Thymus (tissue), 11 donors: ENCODE results near the gene NEK2. TPM values are rescaled to one million over a fixed set of nuclear protein-coding genes. Genes with fewer than 3 reads are reported as not detected.

Source experiments
- DNase-seq, 9 donors: peaks; one replicate each; pipeline ENCODE4 v3.0.0-alpha.2; 2013; ENCODE audit warnings: low spot score in 9 of 9, low read depth in 6 of 9, missing footprints in 1 of 9
- H3K27ac ChIP-seq, 2 donors: one replicate each; pipeline ENCODE4 v1.5.1; 2013; ENCODE audit warnings: control low read depth in 1 of 2, low read depth in 1 of 2, low read length in 1 of 2, mild to moderate bottlenecking in 1 of 2, moderate library complexity in 1 of 2
- H3K27me3 ChIP-seq, 2 donors: one replicate each; pipeline ENCODE4 v1.5.1; 2013; ENCODE audit warnings: low read length in 1 of 2; ENCODE audit not compliant: control insufficient read depth in 2 of 2, insufficient read depth in 1 of 2
- H3K36me3 ChIP-seq, 2 donors: one replicate each; pipeline ENCODE4 v1.5.1; 2013; ENCODE audit warnings: low read length in 1 of 2, mild to moderate bottlenecking in 1 of 2, moderate library complexity in 1 of 2; ENCODE audit not compliant: control insufficient read depth in 2 of 2, insufficient read depth in 2 of 2
- H3K4me1 ChIP-seq, 2 donors: one replicate each; pipeline ENCODE4 v1.5.1; 2013; ENCODE audit warnings: low read length in 2 of 2; ENCODE audit not compliant: control insufficient read depth in 2 of 2, insufficient read depth in 2 of 2
- H3K4me3 ChIP-seq, 2 donors: one replicate each; pipeline ENCODE4 v1.5.1; 2013; ENCODE audit warnings: low read length in 2 of 2, control low read depth in 1 of 2, mild to moderate bottlenecking in 1 of 2
- H3K9me3 ChIP-seq, 2 donors: one replicate each; pipeline ENCODE4 v1.5.1; 2013; ENCODE audit warnings: low read length in 1 of 2, mild to moderate bottlenecking in 1 of 2; ENCODE audit not compliant: control insufficient read depth in 2 of 2, insufficient read depth in 1 of 2
- WGBS: extraction: QIAGEN DNeasy Blood & Tissue Kit; methylation state at CpG from one replicate; pipeline ENCODE4 v1.1.7; 2013; 5-methylcytosine and 5-hydroxymethylcytosine counted together
- polyA plus RNA-seq: library from polyadenylated mRNA; stranded (reverse); fragments of 200-250 nt; gene quantifications from one replicate; pipeline ENCODE4 v1.2.3, GENCODE V29; 2013
- total RNA-seq: library from RNA; stranded (reverse); fragments of 120-200 nt; gene quantifications from one replicate; pipeline ENCODE4 v1.2.4, GENCODE V29; 2013
- donor health status: healthy.

Gene NEK2
- total and polyA plus RNA-seq, 2 donors = 4.0 to 31.1 TPM

- H3K4me3 ChIP-seq = no peak overlapping the region
- no peak for DNase-seq
- H3K27me3 ChIP-seq = no peaks in the 10 kb centered on the region
- H3K9me3 ChIP-seq = no peaks in the 10 kb centered on the region
- H3K4me1 ChIP-seq = no peaks in the 10 kb centered on the region
- no peaks in the 10 kb centered on the region for H3K36me3 ChIP-seq
- H3K27ac ChIP-seq = no peak overlapping the region
- WGBS = 92% methylated on average over 4 of the region's 4 CpGs
These were observed 35.9 kb upstream of the NEK2 start for GRCh38 chr1:211711315-211711705.

- WGBS = 92% methylated on average over 6 of the region's 6 CpGs
- Histone ChIP-seq H3K9me3 (no peaks in the 10 kb centered on the region), H3K4me3 (no peak overlapping the region), H3K36me3 (no peaks in the 10 kb centered on the region), H3K4me1 (no peaks in the 10 kb centered on the region), H3K27ac (no peak overlapping the region), H3K27me3 (no peaks in the 10 kb centered on the region)
- no peak for DNase-seq
These were observed 35.3 kb upstream of the NEK2 start for GRCh38 chr1:211710566-211711314.

- no peaks in the 10 kb centered on the region for H3K36me3 ChIP-seq
- DNase-seq = no peak
- no peak overlapping the region for H3K27ac ChIP-seq
- WGBS = 97% methylated on average over 4 of the region's 4 CpGs
- H3K27me3 ChIP-seq = no peaks in the 10 kb centered on the region
- peaks cover 0 to 5% of the 10 kb centered on the region in 2 donors for H3K4me1 ChIP-seq
- H3K9me3 ChIP-seq = no peaks in the 10 kb centered on the region
- no peak overlapping the region for H3K4me3 ChIP-seq
These were observed 33.5 kb upstream of the NEK2 start for GRCh38 chr1:211708926-211709325.

GRCh38 chr1:211708006-211708405, 32.6 kb upstream of the NEK2 start:
- no peak overlapping the region for H3K4me3 ChIP-seq
- 95% methylated on average over 6 of the region's 6 CpGs for WGBS
- no peaks in the 10 kb centered on the region for H3K36me3 ChIP-seq
- peaks cover 0 to 10% of the 10 kb centered on the region in 2 donors for H3K4me1 ChIP-seq
- H3K27me3 ChIP-seq = no peaks in the 10 kb centered on the region
- DNase-seq = no peak
- H3K9me3 ChIP-seq = no peaks in the 10 kb centered on the region
- no peak overlapping the region for H3K27ac ChIP-seq

GRCh38 chr1:211705467-211706091, 30.2 kb upstream of the NEK2 start:
- Histone ChIP-seq H3K4me3 (no peak overlapping the region), H3K27ac (no peak overlapping the region), H3K27me3 (no peaks in the 10 kb centered on the region), H3K36me3 (no peaks in the 10 kb centered on the region), H3K4me1 (peaks cover 0 to 10% of the 10 kb centered on the region in 2 donors), H3K9me3 (no peaks in the 10 kb centered on the region)
- DNase-seq = no peak
- WGBS = 93% methylated on average over 6 of the region's 6 CpGs

GRCh38 chr1:211704543-211704942, 29.1 kb upstream of the NEK2 start:
- no peaks in the 10 kb centered on the region for H3K27me3 ChIP-seq

GRCh38 chr1:211703812-211704537, 28.6 kb upstream of the NEK2 start:
- H3K4me1 ChIP-seq = peaks cover 0 to 10% of the 10 kb centered on the region in 2 donors
- H3K36me3 ChIP-seq = no peaks in the 10 kb centered on the region
- DNase-seq = no peak
- H3K4me3 ChIP-seq = no peak overlapping the region
- 65% methylated on average over 11 of the region's 11 CpGs for WGBS
- H3K27me3 ChIP-seq = peaks cover 0 to 5% of the 10 kb centered on the region in 2 donors
- no peak overlapping the region for H3K27ac ChIP-seq
- H3K9me3 ChIP-seq = no peaks in the 10 kb centered on the region

More at GRCh38 chr1:211704543-211704942, 29.1 kb upstream of the NEK2 start:
- Histone ChIP-seq H3K9me3 (no peaks in the 10 kb centered on the region), H3K4me1 (peaks cover 0 to 10% of the 10 kb centered on the region in 2 donors), H3K36me3 (no peaks in the 10 kb centered on the region), H3K4me3 (no peak overlapping the region), H3K27ac (no peak overlapping the region)
- DNase-seq = no peak
- 95% methylated on average over 3 of the region's 3 CpGs for WGBS

- WGBS = 98% methylated on average over 6 of the region's 6 CpGs
- H3K36me3 ChIP-seq = no peaks in the 10 kb centered on the region
- H3K4me1 ChIP-seq = peaks cover 2 to 29% of the 10 kb centered on the region in 2 donors
- H3K27ac ChIP-seq = no peak overlapping the region
- no peak overlapping the region for H3K4me3 ChIP-seq
- H3K9me3 ChIP-seq = no peaks in the 10 kb centered on the region
- no peak for DNase-seq
- peaks cover 0 to 9% of the 10 kb centered on the region in 2 donors for H3K27me3 ChIP-seq
These were observed 26.3 kb upstream of the NEK2 start for GRCh38 chr1:211701733-211702132.

- no peak for DNase-seq
- Histone ChIP-seq H3K9me3 (peaks cover 0 to 6% of the 10 kb centered on the region in 2 donors), H3K4me3 (no peak overlapping the region), H3K27ac (no peak overlapping the region), H3K4me1 (peaks cover 2 to 33% of the 10 kb centered on the region in 2 donors), H3K36me3 (no peaks in the 10 kb centered on the region), H3K27me3 (peaks cover 0 to 9% of the 10 kb centered on the region in 2 donors)
- WGBS = 87% methylated on average over 16 of the region's 16 CpGs
These were observed 23.6 kb upstream of the NEK2 start for GRCh38 chr1:211699059-211699458.
